GM23248 (cell line): ENCODE measurements around the gene NDST3. TPM values are rescaled to one million over a fixed set of nuclear protein-coding genes. Genes with fewer than 3 reads are reported as not detected.

ENCODE experiments used
- DNase-seq: peaks from one replicate; pipeline ENCODE4 v3.0.0-alpha.2; 2015
- H2AFZ ChIP-seq: fragments of 200-600 bp; sonication (generic); 2 replicates; pipeline ENCODE4 v1.6.1; 2016; ENCODE audit warnings: antibody characterized with exemption
- H3F3A ChIP-seq: fragments of 200-600 bp; sonication (generic); 2 replicates; pipeline ENCODE4 v1.6.1; 2016; ENCODE audit warnings: mild to moderate bottlenecking, antibody characterized with exemption, mixed run types; ENCODE audit not compliant: insufficient read depth
- H3K27ac ChIP-seq: fragments of 200-600 bp; sonication (generic); 2 replicates; pipeline ENCODE4 v1.5.1; 2016; ENCODE audit warnings: mild to moderate bottlenecking
- H3K27me3 ChIP-seq: fragments of 200-600 bp; sonication (generic); replicated peaks from 2 replicates; pipeline ENCODE4 v1.6.1; 2016; ENCODE audit warnings: mild to moderate bottlenecking; ENCODE audit not compliant: insufficient read depth
- H3K36me3 ChIP-seq: fragments of 200-600 bp; sonication (generic); 2 replicates; pipeline ENCODE4 v1.6.1; 2016; ENCODE audit warnings: low read depth, mild to moderate bottlenecking
- H3K4me1 ChIP-seq: fragments of 200-600 bp; sonication (generic); 2 replicates; pipeline ENCODE4 v1.6.1; 2016; ENCODE audit warnings: mild to moderate bottlenecking; ENCODE audit not compliant: insufficient read depth
- H3K4me2 ChIP-seq: fragments of 200-600 bp; sonication (generic); one replicate; pipeline ENCODE4 v1.6.1; 2016; ENCODE audit warnings: mild to moderate bottlenecking; ENCODE audit not compliant: unreplicated experiment
- H3K4me3 ChIP-seq: fragments of 200-600 bp; sonication (generic); 2 replicates; pipeline ENCODE4 v1.5.1; 2016; ENCODE audit warnings: mild to moderate bottlenecking
- H3K79me2 ChIP-seq: fragments of 200-600 bp; sonication (generic); 2 replicates; pipeline ENCODE4 v1.6.1; 2016; ENCODE audit warnings: mild to moderate bottlenecking; ENCODE audit not compliant: insufficient read depth
- H3K9ac ChIP-seq: fragments of 200-600 bp; sonication (generic); 2 replicates; pipeline ENCODE4 v1.6.1; 2016; ENCODE audit warnings: mild to moderate bottlenecking
- H3K9me2 ChIP-seq: fragments of 200-600 bp; sonication (generic); 2 replicates; pipeline ENCODE4 v1.6.1; 2016; ENCODE audit warnings: mixed run types, mild to moderate bottlenecking, moderate library complexity; ENCODE audit not compliant: insufficient read depth
- H3K9me3 ChIP-seq: fragments of 200-600 bp; sonication (generic); one replicate; pipeline ENCODE4 v1.6.1; 2017; ENCODE audit warnings: low read depth
- H4K20me1 ChIP-seq: fragments of 200-600 bp; sonication (generic); 2 replicates; pipeline ENCODE4 v1.6.0; 2016; ENCODE audit not compliant: insufficient read depth
- EZH2 ChIP-seq: fragments of 200-600 bp; sonication (generic); IDR thresholded peaks from 2 replicates; pipeline ENCODE4 v1.6.1; 2018; ENCODE audit warnings: antibody characterized with exemption, mild to moderate bottlenecking; ENCODE audit not compliant: insufficient read depth, poor library complexity, severe bottlenecking
- EZH2phosphoT487 ChIP-seq: fragments of 200-600 bp; sonication (generic); IDR thresholded peaks from 2 replicates; pipeline ENCODE4 v1.6.1; 2018; ENCODE audit warnings: antibody characterized with exemption, moderate library complexity, mild to moderate bottlenecking, low read depth; ENCODE audit not compliant: insufficient read depth
- WGBS, 2 experiments: methylation state at CpG; one replicate each; pipeline ENCODE4 v1.1.6; 2015 to 2017; ENCODE audit warnings: low lambda C conversion rate in 2 of 2, low coverage in 1 of 2; ENCODE audit errors: missing lambda C conversion rate in 2 of 2; 5-methylcytosine and 5-hydroxymethylcytosine counted together
- in situ Hi-C: fragments of 300-500 bp; cut with MboI; formaldehyde crosslinking; loops from 2 replicates; pipeline ENCODE4 v1.15.0; 2020
- polyA plus RNA-seq: library from polyadenylated mRNA; unstranded; fragments of >200 nt; fragmentation: Nextera tagmentation; extraction: Ambion mirVana; gene quantifications from 2 replicates; pipeline ENCODE4 v1.2.1, GENCODE V29; 2016
- total RNA-seq: library from RNA; depleted of rRNA; stranded (reverse); fragments of >200 nt; shearing (Covaris generic); gene quantifications from 2 replicates; pipeline ENCODE4 v1.2.3, GENCODE V29; 2014

Gene NDST3
- total and polyA plus RNA-seq, 2 experiments from 2014 or later = not detected

DNA sequence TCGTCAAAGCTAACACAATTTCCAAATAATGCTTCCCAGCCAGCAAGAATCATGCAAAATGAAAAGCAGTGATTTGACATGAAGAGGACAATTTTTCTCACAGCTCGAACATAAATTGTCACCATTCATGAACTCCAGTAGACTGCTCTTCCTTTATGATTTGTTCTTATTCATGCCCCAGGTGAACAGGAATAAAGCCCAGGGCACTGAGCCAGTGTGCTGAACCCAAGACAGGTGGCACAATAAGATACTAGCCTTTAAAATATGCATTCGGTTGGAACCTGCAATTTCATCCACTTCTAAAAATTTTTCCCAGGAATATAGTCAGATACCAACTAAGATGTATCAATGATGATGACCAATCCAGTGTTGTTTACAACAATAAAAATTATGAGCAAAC, 178.8 kb downstream of the NDST3 start:
- no peak overlapping the region for H2AFZ ChIP-seq
- TF ChIP-seq EZH2 (no peak), EZH2phosphoT487 (no peak)

DNA sequence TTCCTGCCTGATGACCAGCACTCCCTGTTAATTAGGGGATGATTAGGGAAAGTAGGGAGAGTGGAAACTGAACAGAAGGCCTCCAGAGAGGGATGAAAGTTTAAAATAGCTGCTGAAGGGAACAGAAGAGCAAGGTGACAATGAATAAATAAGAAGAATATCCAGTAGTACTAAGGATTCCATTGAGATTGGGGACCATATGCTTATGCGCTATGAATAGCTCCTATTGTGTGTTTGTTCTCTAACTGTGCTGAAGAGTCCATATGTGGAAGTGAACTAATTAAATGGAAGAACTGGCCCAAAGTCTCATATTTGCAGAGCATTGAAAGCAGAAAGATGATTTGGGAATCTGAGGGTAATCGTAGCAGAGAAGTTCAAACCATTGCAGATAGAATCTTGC, 181.5 kb downstream of the NDST3 start:
- no peaks in the 10 kb centered on the region for H3K9me2 ChIP-seq
- no peak for TF ChIP-seq EZH2
- no peak for TF ChIP-seq EZH2phosphoT487
- H3K79me2 ChIP-seq = no peaks in the 10 kb centered on the region
- H2AFZ ChIP-seq = no peak overlapping the region
- H3K36me3 ChIP-seq = no peaks in the 10 kb centered on the region
- DNase-seq = no peak
- no peak overlapping the region for H3K4me3 ChIP-seq
- H3K4me1 ChIP-seq = no peaks in the 10 kb centered on the region
- in situ Hi-C loops = loop anchor here (10.0 kb wide), 1 partner anchor 131 kb away; no protein-coding TSS in a partner anchor
- 50 to 55% methylated on average over 2 of the region's 2 CpGs for WGBS, 2 experiments
- no peaks in the 10 kb centered on the region for H3K9me3 ChIP-seq
- no peak overlapping the region for H3K9ac ChIP-seq
- H3K27me3 ChIP-seq = peaks cover 5% of the 10 kb centered on the region; the same call in 1 of the 2 replicates
- H4K20me1 ChIP-seq = no peaks in the 10 kb centered on the region
- no peak overlapping the region for H3K27ac ChIP-seq
- no peak overlapping the region for H3K4me2 ChIP-seq
- H3F3A ChIP-seq = no peaks in the 10 kb centered on the region

More for the DNA sequence above, 178.8 kb downstream of the NDST3 start:
- Histone ChIP-seq H3K79me2 (no peaks in the 10 kb centered on the region), H3K9ac (no peak overlapping the region), H3K27ac (no peak overlapping the region), H3K9me3 (no peaks in the 10 kb centered on the region), H3K4me2 (no peak overlapping the region), H3K36me3 (no peaks in the 10 kb centered on the region), H4K20me1 (no peaks in the 10 kb centered on the region), H3K27me3 (peaks cover 5% of the 10 kb centered on the region; the same call in 1 of the 2 replicates), H3K9me2 (no peaks in the 10 kb centered on the region), H3K4me3 (no peak overlapping the region), H3K4me1 (no peaks in the 10 kb centered on the region), H3F3A (no peaks in the 10 kb centered on the region)
- no peak for DNase-seq
- WGBS, 2 experiments = 13 to 14% methylated on average over 3 of the region's 3 CpGs
- in situ Hi-C loops = loop anchor here (10.0 kb wide), 1 partner anchor 128 kb away; no protein-coding TSS in a partner anchor

DNA sequence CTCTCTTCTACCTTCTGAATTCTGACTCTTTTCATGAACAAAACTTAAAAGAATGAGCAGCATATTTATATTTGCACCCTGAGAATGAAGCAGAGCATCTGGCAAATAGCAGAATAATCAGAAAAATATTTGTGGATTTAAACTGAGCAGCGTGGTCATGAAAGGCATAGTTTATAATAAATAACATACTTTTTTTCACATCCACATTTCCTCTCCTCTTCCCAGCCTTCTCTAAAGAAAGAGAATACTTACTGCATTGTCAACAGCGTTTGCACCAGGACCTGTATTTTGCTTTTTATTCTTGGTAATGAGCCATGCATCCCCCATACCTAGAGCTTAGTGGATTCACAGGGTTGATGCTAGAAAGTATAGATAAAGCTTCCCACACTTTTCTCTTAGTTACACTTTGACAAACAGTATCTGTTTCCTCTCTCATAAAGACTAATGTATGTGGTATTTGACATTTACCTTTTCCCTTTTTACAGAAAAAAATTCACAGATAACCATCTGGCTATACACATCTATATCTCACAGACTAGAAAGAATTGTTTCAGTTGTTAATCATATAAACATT, 187.0 kb downstream of the NDST3 start:
- Histone ChIP-seq H3F3A (no peaks in the 10 kb centered on the region), H3K4me2 (no peak overlapping the region), H3K9ac (no peak overlapping the region), H3K9me3 (no peaks in the 10 kb centered on the region), H3K36me3 (no peaks in the 10 kb centered on the region), H2AFZ (no peak overlapping the region), H3K79me2 (no peaks in the 10 kb centered on the region), H3K27ac (no peak overlapping the region), H3K4me1 (peaks cover 3% of the 10 kb centered on the region; the same call in 1 of the 2 replicates), H4K20me1 (no peaks in the 10 kb centered on the region), H3K4me3 (no peak overlapping the region), H3K27me3 (no peaks in the 10 kb centered on the region), H3K9me2 (no peaks in the 10 kb centered on the region)
- TF ChIP-seq EZH2 = no peak
- no peak for TF ChIP-seq EZH2phosphoT487
- in situ Hi-C loops = no loop called here
- DNase-seq = no peak
- WGBS, 2 experiments = 2 to 3% methylated on average over 2 of the region's 2 CpGs

DNA sequence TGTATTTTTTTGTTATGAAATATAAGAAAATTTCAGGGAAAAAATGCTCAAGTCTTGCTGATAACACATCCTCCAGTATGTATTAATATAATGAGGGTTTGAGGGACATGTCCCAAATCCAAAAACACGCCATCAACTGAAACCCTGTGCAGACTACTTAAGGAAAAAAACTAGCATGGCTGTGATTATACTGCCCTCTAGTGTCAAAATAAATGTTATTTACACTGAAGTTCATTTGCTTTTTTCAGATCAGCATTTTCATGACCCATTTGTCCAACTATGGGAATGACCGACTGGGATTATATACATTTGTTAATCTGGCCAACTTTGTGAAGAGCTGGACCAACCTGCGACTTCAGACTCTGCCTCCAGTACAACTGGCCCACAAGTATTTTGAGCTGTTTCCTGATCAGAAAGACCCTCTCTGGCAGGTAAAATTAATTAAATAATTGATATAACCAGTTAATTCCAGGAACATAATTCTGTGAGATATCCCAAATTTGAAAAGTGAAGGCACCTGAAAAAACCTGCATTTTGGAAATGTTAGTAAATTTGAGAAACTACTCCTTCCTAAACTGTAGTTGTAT, 190.1 kb downstream of the NDST3 start:
- H3K27ac ChIP-seq = no peak overlapping the region
- no peak overlapping the region for H3K4me2 ChIP-seq
- no peak overlapping the region for H3K4me3 ChIP-seq
- H3K9ac ChIP-seq = no peak overlapping the region
- H3F3A ChIP-seq = no peaks in the 10 kb centered on the region
- H3K36me3 ChIP-seq = no peaks in the 10 kb centered on the region
- H2AFZ ChIP-seq = no peak overlapping the region
- no peaks in the 10 kb centered on the region for H4K20me1 ChIP-seq
- no peaks in the 10 kb centered on the region for H3K9me3 ChIP-seq
- no peaks in the 10 kb centered on the region for H3K27me3 ChIP-seq
- H3K9me2 ChIP-seq = no peaks in the 10 kb centered on the region
- WGBS, 2 experiments = 1 to 2% methylated on average over 3 of the region's 3 CpGs
- peaks cover 3% of the 10 kb centered on the region; the same call in 1 of the 2 replicates for H3K4me1 ChIP-seq
- TF ChIP-seq EZH2phosphoT487 (no peak), EZH2 (no peak)
- peak; percentile 70 for DNase-seq
- in situ Hi-C loops = no loop called here
- no peaks in the 10 kb centered on the region for H3K79me2 ChIP-seq
